A549 (cell line): ENCODE measurements around the gene HES4. TPM values are rescaled to one million over a fixed set of nuclear protein-coding genes. Genes with fewer than 3 reads are reported as not detected.
A peak's percentile ranks its signal among the peaks of the same experiment; 100 is the strongest.

Experiments
- ATAC-seq, 2 experiments: fragments of 200-7000 bp in 1 of 2; fragments of >200 bp in 1 of 2; cut with Nextera tagmentation in 1 of 2; cut with Tn5 transposase in 1 of 2; 3 replicates each; pipeline versions ENCODE4 v1.8.0 to v1.9.1; 2018 to 2020; ENCODE audit warnings: mild to moderate bottlenecking in 1 of 2, moderate library complexity in 1 of 2
- CTCF ChIA-PET: fragments of 300-600 bp; sonication (Branson Sonifier 250); formaldehyde crosslinking; extraction: SDS; loops from one replicate; lab custom pipeline; 2021; ENCODE audit warnings: antibody characterized with exemption, inconsistent platforms; lab: Yijun Ruan, JAX
- POLR2A ChIA-PET: fragments of 350-600 bp; formaldehyde crosslinking; extraction: SDS; loops from one replicate; lab custom pipeline; 2021; ENCODE audit warnings: antibody characterized with exemption, inconsistent platforms; lab: Yijun Ruan, JAX
- DNase-seq, 2 experiments: peaks; one replicate each; pipeline versions ENCODE4 v3.0.0 to v3.0.0-alpha.2; 2011 to 2016; ENCODE audit warnings: low read depth in 1 of 2, low spot score in 1 of 2
- FAIRE-seq: peaks from 2 replicates; lab custom pipeline; 2011; peaks lifted over from hg19 to GRCh38; lab: Jason Lieb, UNC
- H3K27ac ChIP-seq, 2 experiments: fragments of >200 bp; sonication (Bioruptor Twin); formaldehyde crosslinking; 3 replicates each; pipeline ENCODE4 v1.5.1; 2016 to 2017
- H3K4me1 ChIP-seq: fragments of >200 bp; sonication (Bioruptor Twin); formaldehyde crosslinking; 3 replicates; pipeline ENCODE4 v1.6.1; 2016
- H3K4me2 ChIP-seq: fragments of >200 bp; sonication (Bioruptor Twin); formaldehyde crosslinking; 3 replicates; pipeline ENCODE4 v1.6.1; 2016
- H3K4me3 ChIP-seq: fragments of >200 bp; sonication (Bioruptor Twin); formaldehyde crosslinking; 3 replicates; pipeline ENCODE4 v1.5.1; 2016
- H3K9me3 ChIP-seq: fragments of >200 bp; sonication (Bioruptor Twin); formaldehyde crosslinking; 3 replicates; pipeline ENCODE4 v1.6.1; 2016
- ATOH8 ChIP-seq: fragments of 250-450 bp; sonication (Bioruptor Pico); IDR thresholded peaks from 2 replicates; pipeline ENCODE4 v1.5.0; 2020; ENCODE audit warnings: low read depth, mild to moderate bottlenecking, moderate library complexity
- BHLHE40 ChIP-seq: IDR thresholded peaks from 2 replicates; pipeline ENCODE4 v1.6.1; 2012; ENCODE audit warnings: low read depth, low read length, inconsistent platforms
- CBX8 ChIP-seq: fragments of 200-600 bp; sonication (generic); IDR thresholded peaks from 2 replicates; pipeline ENCODE4 v1.6.1; 2016
- CEBPB ChIP-seq, 2 experiments: fragments of >200 bp in 1 of 2; sonication (Bioruptor Twin) in 1 of 2; formaldehyde crosslinking in 1 of 2; IDR thresholded peaks; 2 replicates each; pipeline ENCODE4 v1.6.1; 2012 to 2016
- E2F6 ChIP-seq: IDR thresholded peaks from 2 replicates; pipeline ENCODE4 v1.6.1; 2012; ENCODE audit warnings: low read depth, borderline replicate concordance
- ESRRA ChIP-seq: fragments of 150-350 bp; IDR thresholded peaks from 2 replicates; pipeline ENCODE4 v1.6.1; 2014; ENCODE audit warnings: mild to moderate bottlenecking, low read length, borderline replicate concordance
- FOSB ChIP-seq: fragments of 250-450 bp; sonication (Bioruptor Pico); IDR thresholded peaks from 2 replicates; pipeline ENCODE4 v1.5.0; 2020; ENCODE audit warnings: mild to moderate bottlenecking, moderate library complexity
- HEYL ChIP-seq: fragments of 250-450 bp; sonication (Bioruptor Pico); IDR thresholded peaks from 2 replicates; pipeline ENCODE4 v1.8.0; 2021; ENCODE audit warnings: mild to moderate bottlenecking, moderate library complexity
- HOXA7 ChIP-seq: fragments of 250-450 bp; sonication (Bioruptor Pico); IDR thresholded peaks from 2 replicates; pipeline ENCODE4 v1.5.0; 2020; ENCODE audit warnings: mild to moderate bottlenecking, moderate library complexity
- KDM5A ChIP-seq: fragments of 200-600 bp; sonication (generic); IDR thresholded peaks from 2 replicates; pipeline ENCODE4 v1.6.1; 2016; ENCODE audit warnings: antibody characterized with exemption, mild to moderate bottlenecking
- MAZ ChIP-seq: fragments of 150-350 bp; IDR thresholded peaks from 2 replicates; pipeline ENCODE4 v1.6.1; 2014; ENCODE audit warnings: antibody characterized with exemption, low read depth, low read length, borderline replicate concordance
- MYC ChIP-seq: IDR thresholded peaks from 2 replicates; pipeline ENCODE4 v1.6.1; 2012; ENCODE audit warnings: mild to moderate bottlenecking, inconsistent platforms, low read length, improper control_type of control experiment, borderline replicate concordance
- NR3C1 ChIP-seq: fragments of >200 bp; sonication (Bioruptor Twin); formaldehyde crosslinking; IDR thresholded peaks from 3 replicates; pipeline ENCODE4 v1.6.1; 2017
- POLR2A ChIP-seq: IDR thresholded peaks from 2 replicates; pipeline ENCODE4 v1.6.1; 2012; ENCODE audit warnings: mild to moderate bottlenecking, low read length
- POLR2AphosphoS2 ChIP-seq: conservative IDR thresholded peaks from 2 replicates; pipeline ENCODE4 v1.6.1; 2012; ENCODE audit warnings: low read length, improper control_type of control experiment, inconsistent platforms
- RAD21 ChIP-seq, 2 experiments: fragments of >200 bp in 1 of 2; sonication (Bioruptor Twin) in 1 of 2; formaldehyde crosslinking in 1 of 2; IDR thresholded peaks in 1 of 2; conservative IDR thresholded peaks in 1 of 2; 2 replicates in 1 of 2; 3 replicates in 1 of 2; pipeline ENCODE4 v1.6.1; 2012 to 2018; ENCODE audit warnings: inconsistent platforms in 1 of 2
- RARB ChIP-seq: fragments of 250-450 bp; sonication (Bioruptor Pico); IDR thresholded peaks from 2 replicates; pipeline ENCODE4 v1.8.0; 2021; ENCODE audit warnings: mild to moderate bottlenecking, moderate library complexity
- RNF2 ChIP-seq: fragments of 200-600 bp; sonication (generic); IDR thresholded peaks from 2 replicates; pipeline ENCODE4 v1.6.1; 2016; ENCODE audit warnings: low read depth, mild to moderate bottlenecking, antibody characterized with exemption, moderate library complexity, borderline replicate concordance
- SMC3 ChIP-seq: fragments of >200 bp; sonication (Bioruptor Twin); formaldehyde crosslinking; IDR thresholded peaks from 3 replicates; pipeline ENCODE4 v1.6.1; 2018; ENCODE audit warnings: inconsistent platforms
- SREBF2 ChIP-seq: fragments of 450-650 bp; IDR thresholded peaks from 2 replicates; pipeline ENCODE4 v1.6.1; 2014; ENCODE audit warnings: mild to moderate bottlenecking, moderate library complexity
- TFCP2L1 ChIP-seq: fragments of 250-450 bp; sonication (Bioruptor Pico); IDR thresholded peaks from 2 replicates; pipeline ENCODE4 v1.5.0; 2021; ENCODE audit warnings: mild to moderate bottlenecking
- ZC3H11A ChIP-seq: fragments of 450-650 bp; IDR thresholded peaks from 2 replicates; pipeline ENCODE4 v1.6.1; 2014; ENCODE audit warnings: antibody characterized with exemption, mild to moderate bottlenecking
- ZSCAN20 ChIP-seq: fragments of 250-450 bp; sonication (Bioruptor Pico); IDR thresholded peaks from 2 replicates; pipeline ENCODE4 v1.8.0; 2022; ENCODE audit warnings: mild to moderate bottlenecking, moderate library complexity
- WGBS: methylation state at CpG from one replicate; pipeline ENCODE4 v1.1.6; 2017; ENCODE audit errors: missing lambda C conversion rate; 5-methylcytosine and 5-hydroxymethylcytosine counted together
- polyA plus RNA-seq, 4 experiments: library from polyadenylated mRNA; depleted of rRNA in 3 of 4; stranded (reverse); fragments of >200 nt; fragmentation: RNase III in 1 of 4; extraction: RNeasy Plus Mini Kit Qiagen cat#74134 plus additional on column Dnase treatment in 1 of 4; gene quantifications; 2 replicates in 3 of 4; 3 replicates in 1 of 4; pipeline ENCODE4 v1.2.3, GENCODE V29; 2011 to 2017
- TF ChIP-seq, protein P1 (sequence below): IDR thresholded peaks from 2 replicates; pipeline ENCODE4 v1.6.1; 2012
- TF ChIP-seq, protein P2 (sequence below): fragments of 150-350 bp; IDR thresholded peaks from 2 replicates; pipeline ENCODE4 v1.6.1; 2014; ENCODE audit warnings: low read depth, mild to moderate bottlenecking, low read length
- TF ChIP-seq, protein P3 (sequence below): fragments of >200 bp; sonication (Bioruptor Twin); formaldehyde crosslinking; IDR thresholded peaks from 3 replicates; pipeline ENCODE4 v1.5.1; 2016

HES4 gene
- polyA plus RNA-seq, 2 of the 4 experiments (the other 2 are of a cell fraction): 5.9 to 8.4 TPM

DNA sequence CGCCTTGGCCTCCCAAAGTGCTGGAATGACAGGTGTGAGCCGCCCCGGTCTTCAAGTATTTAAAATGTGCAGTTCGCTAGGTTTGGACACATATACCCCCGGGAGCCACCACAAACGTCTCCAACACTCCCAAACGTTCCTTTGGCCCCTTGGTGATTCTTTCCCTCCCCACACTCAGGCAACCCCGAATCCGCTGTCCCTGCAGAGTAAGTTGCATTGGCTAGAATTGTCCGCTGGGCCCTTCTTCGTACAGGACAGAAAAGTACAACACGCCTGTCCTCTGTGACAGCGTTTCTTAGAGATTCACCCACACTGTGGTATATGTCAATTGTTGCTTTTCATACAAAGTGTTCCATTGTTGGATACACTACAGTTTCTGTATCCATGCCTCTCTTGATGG lies 14.8 kb downstream of the HES4 start:
- POLR2A ChIA-PET: no interaction called here
- H3K4me1 ChIP-seq: no peaks in the 10 kb centered on the region
- FAIRE-seq: no peak
- no peak for ATAC-seq
- WGBS: 69% methylated on average over 13 of the region's 13 CpGs
- no peak overlapping the region for H3K4me3 ChIP-seq
- CTCF ChIA-PET: interaction anchor here (0.7 to 7.6 kb wide), 13 partner anchors 9 to 330 kb away, joined by 3 to 126 read pairs (median 4); partner anchors contain the start of genes HES4 and ISG15
- TF ChIP-seq RNF2 (no peak), ZSCAN20 (no peak), POLR2A (no peak), RARB (CRISPR knock-in tag) (no peak), E2F6 (no peak), CBX8 (no peak), KDM5A (no peak), CEBPB (IDR thresholded peaks at IDR 0.05) (no peak), MAZ (no peak), SREBF2 (no peak), FOSB (CRISPR knock-in tag) (no peak), SMC3 (no peak), BHLHE40 (no peak)
- TF ChIP-seq, protein P1, sequence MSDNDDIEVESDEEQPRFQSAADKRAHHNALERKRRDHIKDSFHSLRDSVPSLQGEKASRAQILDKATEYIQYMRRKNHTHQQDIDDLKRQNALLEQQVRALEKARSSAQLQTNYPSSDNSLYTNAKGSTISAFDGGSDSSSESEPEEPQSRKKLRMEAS: no peak
- TF ChIP-seq, all 56 proteins: peak for 0
- no peak for DNase-seq
- no peak overlapping the region for H3K4me2 ChIP-seq
- no peaks in the 10 kb centered on the region for H3K9me3 ChIP-seq
- no peak overlapping the region for H3K27ac ChIP-seq

DNA sequence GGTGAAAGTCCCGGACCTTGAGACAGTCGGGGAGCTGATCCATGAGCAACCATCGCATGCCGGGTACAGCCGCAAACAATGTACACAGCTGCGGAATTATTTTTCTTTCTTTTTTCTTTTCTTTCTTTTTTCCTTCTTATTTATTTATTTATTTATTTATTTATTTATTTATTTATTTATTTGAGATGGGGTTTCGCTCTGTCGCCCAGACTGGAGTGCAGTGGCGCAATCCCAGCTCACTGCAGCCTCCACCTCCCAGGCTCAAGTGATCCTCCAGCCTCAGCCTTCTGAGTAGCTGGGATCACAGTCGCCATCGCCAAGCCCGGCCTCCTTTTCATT lies 15.5 kb downstream of the HES4 start:
- Histone ChIP-seq H3K9me3 (no peaks in the 10 kb centered on the region), H3K4me1 (no peaks in the 10 kb centered on the region), H3K27ac (peak overlapping the region in 1 of 2 experiments; percentile 68; a peak in 3 of 6 replicates), H3K4me3 (0 out of 3 replicates have a peak overlapping the region, but pooled peaks have one; percentile 12), H3K4me2 (peak overlapping the region; percentile 64)
- TF ChIP-seq, protein P2, sequence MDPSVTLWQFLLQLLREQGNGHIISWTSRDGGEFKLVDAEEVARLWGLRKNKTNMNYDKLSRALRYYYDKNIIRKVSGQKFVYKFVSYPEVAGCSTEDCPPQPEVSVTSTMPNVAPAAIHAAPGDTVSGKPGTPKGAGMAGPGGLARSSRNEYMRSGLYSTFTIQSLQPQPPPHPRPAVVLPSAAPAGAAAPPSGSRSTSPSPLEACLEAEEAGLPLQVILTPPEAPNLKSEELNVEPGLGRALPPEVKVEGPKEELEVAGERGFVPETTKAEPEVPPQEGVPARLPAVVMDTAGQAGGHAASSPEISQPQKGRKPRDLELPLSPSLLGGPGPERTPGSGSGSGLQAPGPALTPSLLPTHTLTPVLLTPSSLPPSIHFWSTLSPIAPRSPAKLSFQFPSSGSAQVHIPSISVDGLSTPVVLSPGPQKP: no peak
- TF ChIP-seq SMC3: no peak
- TF ChIP-seq ATOH8 (CRISPR knock-in tag): no peak
- TF ChIP-seq E2F6: no peak
- no peak for TF ChIP-seq MYC
- no peak for TF ChIP-seq HEYL (CRISPR knock-in tag)
- TF ChIP-seq, protein P3, sequence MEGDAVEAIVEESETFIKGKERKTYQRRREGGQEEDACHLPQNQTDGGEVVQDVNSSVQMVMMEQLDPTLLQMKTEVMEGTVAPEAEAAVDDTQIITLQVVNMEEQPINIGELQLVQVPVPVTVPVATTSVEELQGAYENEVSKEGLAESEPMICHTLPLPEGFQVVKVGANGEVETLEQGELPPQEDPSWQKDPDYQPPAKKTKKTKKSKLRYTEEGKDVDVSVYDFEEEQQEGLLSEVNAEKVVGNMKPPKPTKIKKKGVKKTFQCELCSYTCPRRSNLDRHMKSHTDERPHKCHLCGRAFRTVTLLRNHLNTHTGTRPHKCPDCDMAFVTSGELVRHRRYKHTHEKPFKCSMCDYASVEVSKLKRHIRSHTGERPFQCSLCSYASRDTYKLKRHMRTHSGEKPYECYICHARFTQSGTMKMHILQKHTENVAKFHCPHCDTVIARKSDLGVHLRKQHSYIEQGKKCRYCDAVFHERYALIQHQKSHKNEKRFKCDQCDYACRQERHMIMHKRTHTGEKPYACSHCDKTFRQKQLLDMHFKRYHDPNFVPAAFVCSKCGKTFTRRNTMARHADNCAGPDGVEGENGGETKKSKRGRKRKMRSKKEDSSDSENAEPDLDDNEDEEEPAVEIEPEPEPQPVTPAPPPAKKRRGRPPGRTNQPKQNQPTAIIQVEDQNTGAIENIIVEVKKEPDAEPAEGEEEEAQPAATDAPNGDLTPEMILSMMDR: peak; percentile 30; the same call in 1 of the 3 replicates
- TF ChIP-seq ZC3H11A: peak; percentile 38
- no peak for TF ChIP-seq SREBF2
- no peak for TF ChIP-seq TFCP2L1 (CRISPR knock-in tag)
- TF ChIP-seq HOXA7: no peak
- TF ChIP-seq CEBPB (IDR thresholded peaks at IDR 0.05): peak in 1 of 2 experiments; percentile 35; a peak in 1 of 4 replicates
- no peak for TF ChIP-seq NR3C1
- no peak for TF ChIP-seq CBX8
- TF ChIP-seq POLR2AphosphoS2: no peak
- TF ChIP-seq ESRRA: no peak
- TF ChIP-seq RAD21 (conservative IDR thresholded peaks at IDR 0.05 in 1 of 2, IDR thresholded peaks at IDR 0.05 in 1 of 2): peak in 1 of 2 experiments; percentile 14; a peak in 1 of 5 replicates
- no peak for TF ChIP-seq ZSCAN20
- FAIRE-seq (no peak), ATAC-seq (peak; percentile 4 to 41; a peak in 3 of 6 replicates), DNase-seq (no peak)
- ChIA-PET CTCF (interaction anchor here (0.6 to 7.6 kb wide), 31 partner anchors 9 to 386 kb away, joined by 3 to 126 read pairs (median 3); partner anchors contain the start of genes HES4 and ISG15), POLR2A (no interaction called here)
- 35% methylated on average over 11 of the region's 12 CpGs for WGBS
